Endothelial cell (in vitro differentiated cells): ENCODE data around the gene NPC1L1. TPM values are rescaled to one million over a fixed set of nuclear protein-coding genes. Genes with fewer than 3 reads are reported as not detected.

Experiments used
- DNase-seq: peaks from one replicate; pipeline ENCODE4 v3.0.0; 2021; ENCODE audit warnings: low spot score
- H3K27ac Mint-ChIP-seq: one replicate; pipeline ENCODE4 v1.8.0; 2021; ENCODE audit warnings: mixed read lengths, inconsistent platforms; ENCODE audit not compliant: unreplicated experiment
- H3K27me3 Mint-ChIP-seq: one replicate; pipeline ENCODE4 v1.8.0; 2021; ENCODE audit warnings: mild to moderate bottlenecking, moderate library complexity, mixed read lengths, inconsistent platforms; ENCODE audit not compliant: unreplicated experiment
- H3K36me3 Mint-ChIP-seq: one replicate; pipeline ENCODE4 v1.8.0; 2021; ENCODE audit warnings: mild to moderate bottlenecking, low read depth, mixed read lengths, inconsistent platforms; ENCODE audit not compliant: unreplicated experiment
- H3K4me1 Mint-ChIP-seq: one replicate; pipeline ENCODE4 v1.8.0; 2021; ENCODE audit warnings: mild to moderate bottlenecking, mixed read lengths, inconsistent platforms; ENCODE audit not compliant: unreplicated experiment
- H3K4me3 Mint-ChIP-seq: one replicate; pipeline ENCODE4 v1.8.0; 2021; ENCODE audit warnings: mild to moderate bottlenecking, mixed read lengths, inconsistent platforms; ENCODE audit not compliant: unreplicated experiment
- H3K9me3 Mint-ChIP-seq: one replicate; pipeline ENCODE4 v1.8.0; 2021; ENCODE audit warnings: mixed read lengths, inconsistent platforms; ENCODE audit not compliant: unreplicated experiment
- CTCF ChIP-seq: fragments of 200-600 bp; sonication (generic); IDR thresholded peaks from one replicate; pipeline ENCODE4 v1.5.0; 2021; ENCODE audit warnings: antibody characterized with exemption; ENCODE audit not compliant: unreplicated experiment
- total RNA-seq: library from RNA; stranded (reverse); fragmentation: NEBNext Ultra II Directional; extraction: Animal tissue kit (Norgen Biotek cat#: 25700); gene quantifications from one replicate; pipeline ENCODE4 v1.2.1, GENCODE V29; 2021; ENCODE audit not compliant: unreplicated experiment

Gene NPC1L1
- total RNA-seq, 1 donor from 2014 or later: not detected

GRCh38 chr7:44515590-44516268 is 25.4 kb downstream of the NPC1L1 start:
- H3K27me3 Mint-ChIP-seq: peaks cover 4% of the 10 kb centered on the region
- no peaks in the 10 kb centered on the region for H3K4me1 Mint-ChIP-seq
- no peak overlapping the region for H3K4me3 Mint-ChIP-seq
- no peak for TF ChIP-seq CTCF
- DNase-seq: no peak
- H3K9me3 Mint-ChIP-seq: no peaks in the 10 kb centered on the region
- H3K27ac Mint-ChIP-seq: no peak overlapping the region
- H3K36me3 Mint-ChIP-seq: no peaks in the 10 kb centered on the region

GRCh38 chr7:44512736-44513135 is 28.4 kb downstream of the NPC1L1 start:
- TF ChIP-seq CTCF: no peak
- Mint-ChIP-seq H3K4me1 (no peaks in the 10 kb centered on the region), H3K4me3 (no peak overlapping the region), H3K27me3 (peaks cover 3% of the 10 kb centered on the region), H3K9me3 (no peaks in the 10 kb centered on the region), H3K27ac (no peak overlapping the region), H3K36me3 (no peaks in the 10 kb centered on the region)
- DNase-seq: no peak

DNA sequence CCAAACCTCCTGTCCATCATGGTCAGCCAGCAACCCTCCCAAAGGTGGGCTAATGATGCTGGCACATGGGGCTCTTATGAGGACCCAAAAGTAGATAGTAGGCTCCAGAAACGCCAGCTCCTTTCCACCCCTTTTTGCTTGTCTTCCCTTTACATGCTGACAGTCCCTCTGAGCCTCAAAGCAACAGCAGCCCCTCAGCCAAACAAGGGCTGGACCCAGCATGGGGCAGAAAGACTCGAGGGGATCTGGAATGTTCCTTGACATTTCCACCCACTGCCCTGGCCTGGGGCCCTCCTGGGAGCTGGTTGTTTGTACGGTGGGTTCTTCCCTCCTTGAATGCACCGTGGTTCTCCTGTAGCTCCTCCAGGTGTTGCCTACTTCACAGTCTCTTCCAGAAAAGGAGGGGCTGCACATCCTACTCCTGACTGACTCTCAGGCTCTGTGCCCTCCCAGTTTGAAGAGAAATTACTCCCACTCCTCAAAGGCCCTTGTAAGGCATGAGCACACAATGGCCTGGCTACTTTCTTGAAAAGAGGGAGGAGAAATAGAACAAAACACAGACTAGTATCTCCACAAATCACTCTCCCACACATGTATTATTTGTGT is 29.2 kb downstream of the NPC1L1 start:
- Mint-ChIP-seq H3K4me3 (no peak overlapping the region), H3K27ac (no peak overlapping the region), H3K36me3 (no peaks in the 10 kb centered on the region)

GRCh38 chr7:44511236-44511635 is 29.9 kb downstream of the NPC1L1 start:
- DNase-seq: no peak

More for the DNA sequence above, 29.2 kb downstream of the NPC1L1 start:
- H3K9me3 Mint-ChIP-seq: no peaks in the 10 kb centered on the region
- TF ChIP-seq CTCF: no peak
- peaks cover 3% of the 10 kb centered on the region for H3K27me3 Mint-ChIP-seq
- no peak for DNase-seq
- H3K4me1 Mint-ChIP-seq: no peaks in the 10 kb centered on the region

More at GRCh38 chr7:44511236-44511635, 29.9 kb downstream of the NPC1L1 start:
- Mint-ChIP-seq H3K4me1 (no peaks in the 10 kb centered on the region), H3K36me3 (no peaks in the 10 kb centered on the region), H3K27me3 (peaks cover 5% of the 10 kb centered on the region), H3K4me3 (no peak overlapping the region), H3K9me3 (no peaks in the 10 kb centered on the region), H3K27ac (no peak overlapping the region)
- no peak for TF ChIP-seq CTCF
